ENCODE measurements around the gene ZNF695.
"Not testable (repeated sequence)": the region's sequence is repeated elsewhere in the genome, so short reads cannot be mapped to it uniquely, and the experiment has no call there.

ZNF695 gene

DNA sequence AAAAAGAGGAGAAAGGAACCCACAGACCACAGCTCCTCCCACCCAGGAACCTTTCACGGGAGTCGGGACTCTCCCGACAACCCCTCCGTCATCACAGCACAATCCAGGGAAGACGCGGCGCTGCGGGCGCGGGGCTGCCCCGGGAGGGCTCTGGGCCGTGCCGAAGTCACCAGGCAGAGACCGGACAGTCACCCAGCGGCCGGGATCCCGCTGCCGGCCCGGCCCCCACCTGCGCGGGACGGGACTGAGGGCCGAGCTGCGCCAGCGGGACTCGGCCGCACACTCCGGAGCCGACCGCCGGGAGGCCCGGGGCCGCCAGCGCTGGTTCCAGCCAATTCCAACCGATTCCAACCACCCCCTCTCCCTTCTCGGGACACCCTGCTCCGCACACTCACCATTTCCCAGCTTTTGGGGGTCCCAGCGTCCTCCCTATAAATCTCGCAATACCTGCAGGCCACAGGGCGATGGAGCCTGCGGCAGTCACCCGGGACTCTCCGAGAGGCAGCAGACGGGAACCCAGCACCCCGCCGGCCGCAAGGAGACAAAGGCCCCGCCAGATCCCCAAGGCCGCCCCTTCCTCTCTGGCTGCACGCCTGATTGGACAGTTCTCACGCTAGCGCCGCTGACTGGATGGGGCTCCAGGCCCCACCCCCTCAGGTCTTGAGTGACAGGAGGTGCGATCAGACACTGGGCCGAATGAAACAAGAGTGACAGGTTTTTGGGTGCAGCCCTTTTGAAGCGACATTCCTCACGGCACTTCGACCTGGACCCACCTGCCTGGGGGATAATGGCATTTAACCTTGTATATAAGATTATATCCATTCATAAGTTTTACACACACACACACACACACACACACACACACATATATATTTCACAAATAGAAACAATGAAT, at the start of gene ZNF695:
Gene ZNF695 (minus strand): TSS at position 547 of the 895 bp plus-strand sequence. CDS start 149 bp downstream, at position 398.
- FAIRE-seq = peak; percentile 83

DNA sequence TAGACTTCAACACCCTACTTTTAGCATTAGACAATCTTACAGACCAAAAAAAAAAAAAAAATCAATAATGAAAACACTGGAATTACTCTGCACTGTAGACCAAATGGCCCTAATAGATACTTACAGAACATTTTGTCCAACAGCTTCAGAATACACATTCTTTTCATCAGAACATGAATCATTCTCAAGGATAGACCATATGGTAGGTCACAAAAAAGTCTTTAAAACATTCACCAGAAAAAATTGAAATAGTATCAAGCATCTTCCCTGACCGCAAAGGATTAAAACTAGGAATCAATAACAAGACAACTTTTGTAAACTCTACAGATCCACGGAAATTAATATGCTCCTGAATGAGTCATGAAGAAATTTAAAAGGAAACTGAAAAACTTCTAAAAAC, 48.2 kb upstream of the ZNF695 start:
- FAIRE-seq (no peak), DNase-seq (ENCODE audit: insufficient read length, low spot score) (no peak)

More for the DNA sequence above, at the start of gene ZNF695:
- DNase-seq (ENCODE audit: insufficient read length, low spot score) = peak; percentile 63

DNA sequence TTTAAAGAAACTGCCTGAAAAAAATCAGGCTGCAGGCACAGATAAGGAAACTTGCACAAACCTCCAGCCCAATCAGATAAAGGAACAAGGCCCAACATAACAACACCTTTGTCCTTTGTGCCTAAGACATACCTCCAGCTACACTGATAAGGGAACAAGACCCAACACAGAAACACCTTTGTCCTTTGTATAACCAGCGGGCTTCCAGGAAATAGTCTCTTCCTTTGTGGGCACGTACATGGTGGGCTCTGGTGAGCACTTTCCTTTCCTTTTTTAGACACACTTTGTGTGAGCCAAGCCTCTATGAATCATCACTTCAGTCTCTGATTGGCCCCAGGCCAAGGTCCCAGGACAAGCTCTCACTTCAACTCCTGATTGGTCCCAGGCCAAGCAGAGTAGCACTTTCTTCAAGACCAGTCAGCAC, 47.1 kb upstream of the ZNF695 start:
- FAIRE-seq (no peak), DNase-seq (ENCODE audit: insufficient read length, low spot score) (no peak)

DNA sequence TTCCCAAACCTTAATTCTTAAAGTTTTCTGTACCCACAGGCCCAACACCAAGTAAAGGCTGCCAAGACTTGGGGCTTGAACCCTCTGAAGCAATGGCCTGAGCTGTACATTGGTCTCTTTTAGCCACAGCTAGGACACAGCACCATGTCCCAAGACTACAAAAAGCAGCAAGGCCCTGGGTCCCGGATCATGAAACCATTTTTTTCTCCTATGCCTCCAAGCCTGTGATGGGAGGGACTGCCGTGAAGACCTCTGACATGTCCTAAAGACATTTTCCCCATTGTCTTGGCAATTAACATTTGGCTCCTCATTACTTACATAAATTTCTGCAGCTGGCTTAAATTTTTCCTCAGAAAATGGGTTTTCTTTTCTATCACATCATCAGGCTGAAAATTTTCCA, 39.8 kb upstream of the ZNF695 start:
- FAIRE-seq = no peak

DNA sequence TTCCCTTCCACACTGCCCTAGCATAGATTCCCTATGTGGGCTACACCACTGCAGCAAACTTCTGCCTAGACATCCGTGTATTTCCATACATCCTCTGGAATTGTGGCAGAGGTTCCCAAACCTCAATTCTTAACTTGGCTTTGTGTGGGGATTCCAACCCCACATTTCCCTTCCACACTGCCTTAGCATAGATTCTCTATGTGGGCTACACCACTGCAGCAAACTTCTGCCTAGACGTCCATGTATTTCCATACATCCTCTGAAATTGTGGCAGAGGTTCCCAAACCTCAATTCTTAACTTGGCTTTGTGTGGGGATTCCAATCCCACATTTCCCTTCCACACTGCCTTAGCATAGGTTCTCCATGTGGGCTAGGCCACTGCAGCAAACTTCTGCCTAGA, 39.4 kb upstream of the ZNF695 start:
- FAIRE-seq (no peak), DNase-seq (ENCODE audit: insufficient read length, low spot score) (no peak)

More for the DNA sequence above, 39.8 kb upstream of the ZNF695 start:
- no peak for DNase-seq (ENCODE audit: insufficient read length, low spot score)

DNA sequence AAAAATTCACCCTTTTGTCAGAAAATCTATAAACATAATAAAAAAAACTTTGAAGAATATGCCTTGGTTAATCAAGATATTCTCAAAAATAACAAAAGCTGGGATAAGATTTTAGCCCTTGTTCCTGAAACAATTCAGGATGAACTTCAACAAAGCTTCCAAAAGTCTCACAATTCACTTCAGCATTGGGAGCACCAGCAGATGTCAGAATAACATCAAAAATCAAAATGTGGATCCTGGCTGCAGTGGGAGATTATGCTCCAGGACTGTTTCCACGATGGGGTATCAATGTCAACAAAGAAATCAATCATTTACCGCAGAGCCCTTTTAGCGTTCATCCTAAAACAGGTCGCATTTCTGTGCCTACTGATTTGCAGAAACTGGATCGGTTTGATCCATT, 35.5 kb upstream of the ZNF695 start:
- FAIRE-seq (no peak), DNase-seq (ENCODE audit: insufficient read length, low spot score) (no peak)

DNA sequence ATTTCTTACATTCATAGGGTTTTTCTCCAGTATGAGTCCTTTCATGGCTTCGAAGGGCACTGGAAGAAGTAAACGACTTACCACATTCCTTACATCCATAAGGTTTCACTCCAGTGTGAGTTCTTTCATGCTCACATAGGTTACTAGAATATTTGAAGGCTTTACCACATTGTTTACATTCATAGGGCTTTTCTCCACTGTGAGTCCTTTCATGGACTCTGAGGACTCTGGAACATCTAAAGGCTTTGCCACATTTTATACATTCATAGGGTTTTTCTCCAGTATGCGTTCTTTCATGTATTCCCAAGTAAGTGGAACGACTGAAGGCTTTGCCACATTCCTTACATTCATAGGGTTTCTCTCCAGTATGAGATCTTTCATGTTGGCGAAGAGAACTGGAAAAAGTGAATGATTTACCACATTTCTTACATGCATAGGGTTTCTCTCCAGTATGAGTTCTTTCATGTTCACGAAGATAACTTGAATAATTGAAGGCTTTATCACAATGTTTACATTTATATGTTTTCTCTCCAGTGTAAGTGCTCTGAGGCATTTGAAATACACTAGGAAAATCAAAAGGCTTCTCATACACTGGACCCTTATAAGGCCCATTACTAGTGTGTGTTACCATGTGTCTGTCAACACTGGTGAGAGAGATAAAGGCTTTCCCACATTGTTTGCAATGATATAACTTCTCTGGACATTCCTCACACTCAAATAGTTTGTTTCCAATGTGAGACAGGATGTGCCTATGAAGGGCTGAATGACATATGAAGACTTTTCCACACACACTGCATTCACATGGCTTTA, 29.9 kb upstream of the ZNF695 start:
- DNase-seq (ENCODE audit: insufficient read length, low spot score) (no peak), FAIRE-seq (no peak)

DNA sequence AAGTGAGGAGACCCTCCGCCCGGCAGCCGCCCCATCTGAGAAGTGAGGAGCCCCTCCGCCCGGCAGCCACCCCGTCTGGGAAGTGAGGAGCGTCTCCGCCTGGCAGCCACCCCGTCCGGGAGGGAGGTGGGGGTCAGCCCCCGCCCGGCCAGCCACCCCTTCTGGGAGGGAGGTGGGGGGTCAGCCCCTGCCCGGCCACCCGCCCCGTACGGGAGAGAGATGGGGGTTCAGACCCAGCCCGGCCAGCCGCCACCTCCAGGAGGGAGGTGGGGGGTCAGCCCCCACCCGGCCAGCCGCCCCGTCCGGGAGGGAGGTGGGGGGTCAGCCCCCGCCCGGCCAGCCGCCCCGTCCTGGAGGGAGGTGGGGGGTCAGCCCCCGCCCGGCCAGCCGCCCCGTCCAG, 24.4 kb upstream of the ZNF695 start:
- FAIRE-seq = not testable (repeated sequence)

DNA sequence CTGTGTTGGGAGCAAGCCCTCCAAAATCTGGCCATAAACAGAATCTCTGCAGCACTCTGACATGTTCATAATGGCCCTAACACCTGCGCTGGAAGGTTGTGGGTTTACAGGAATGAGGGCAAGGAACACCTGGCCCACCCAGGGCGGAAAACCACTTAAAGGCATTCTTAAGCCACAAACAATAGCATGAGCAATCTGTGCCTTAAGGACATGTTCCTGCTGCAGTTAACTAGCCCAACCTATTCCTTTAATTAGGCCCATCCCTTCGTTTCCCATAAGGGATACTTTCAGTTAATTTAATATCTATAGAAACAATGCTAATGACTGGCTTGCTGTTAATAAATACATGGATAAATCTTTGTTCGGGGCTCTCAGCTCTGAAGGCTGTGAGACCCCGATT, 16.8 kb upstream of the ZNF695 start:
- FAIRE-seq; DNase-seq (ENCODE audit: insufficient read length, low spot score): not testable (repeated sequence)

More for the DNA sequence above, 24.4 kb upstream of the ZNF695 start:
- not testable (repeated sequence) for DNase-seq (ENCODE audit: insufficient read length, low spot score)

DNA sequence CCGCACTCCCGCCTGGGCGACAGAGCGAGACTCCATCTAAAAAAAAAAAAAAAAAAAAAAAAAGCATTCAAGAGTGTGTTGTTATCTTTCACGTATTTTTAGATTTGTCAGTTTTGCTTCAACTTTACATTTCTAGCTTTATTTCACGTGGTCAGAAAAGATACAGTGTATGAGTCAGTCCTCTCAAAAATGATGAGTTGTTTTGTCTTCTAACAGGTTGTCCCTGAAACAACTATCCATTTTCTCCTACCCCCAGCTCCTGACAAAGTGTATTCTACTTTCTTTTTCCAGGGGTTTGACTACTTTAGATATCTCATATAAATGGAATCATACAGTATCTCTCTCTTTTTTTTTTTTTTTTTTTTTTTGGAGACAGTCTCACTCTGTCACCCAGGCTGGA, 5.5 kb upstream of the ZNF695 start:
- no peak for DNase-seq (ENCODE audit: insufficient read length, low spot score)
- no peak for FAIRE-seq

DNA sequence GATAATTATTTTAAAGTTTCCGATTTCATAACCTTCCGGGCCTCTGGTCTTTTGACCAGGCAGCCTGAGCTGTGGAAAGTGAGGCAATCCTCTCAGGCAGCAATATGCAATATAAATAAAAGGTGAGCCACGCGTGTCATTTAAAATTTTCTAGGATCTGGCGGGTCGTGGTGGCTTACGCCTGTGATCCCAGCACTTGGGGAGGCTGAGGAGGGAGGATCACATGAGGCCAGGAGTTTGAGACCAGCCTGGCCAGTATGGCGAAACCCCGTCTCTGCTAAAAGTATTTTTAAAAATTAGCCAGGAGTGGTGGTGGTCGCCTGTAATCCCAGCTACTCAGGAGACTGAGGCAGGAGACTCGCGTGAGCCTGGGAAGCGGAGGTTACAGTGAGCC, 546 bp upstream of the ZNF695 start:
- DNase-seq (ENCODE audit: insufficient read length, low spot score) = no peak
- FAIRE-seq = no peak

DNA sequence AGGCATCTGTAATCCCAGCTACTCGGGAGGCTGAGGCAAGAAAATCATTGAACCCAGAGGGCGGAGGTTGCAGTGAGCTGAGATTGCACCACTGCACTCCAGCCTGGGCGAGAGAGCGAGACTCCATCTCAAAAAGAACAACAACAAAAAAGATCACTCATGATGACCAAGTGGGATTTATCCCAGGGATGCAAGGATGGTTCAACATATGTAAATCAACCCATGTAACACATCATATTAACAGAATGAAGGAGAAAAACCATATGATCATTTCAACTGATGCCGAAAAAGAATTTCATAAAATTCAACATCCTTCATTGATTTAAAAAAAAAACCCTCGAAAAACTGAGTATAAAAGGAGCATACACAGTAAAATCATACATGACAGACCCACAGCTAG, 3.8 kb downstream of the ZNF695 start:
- FAIRE-seq; DNase-seq (ENCODE audit: insufficient read length, low spot score): not testable (repeated sequence)

DNA sequence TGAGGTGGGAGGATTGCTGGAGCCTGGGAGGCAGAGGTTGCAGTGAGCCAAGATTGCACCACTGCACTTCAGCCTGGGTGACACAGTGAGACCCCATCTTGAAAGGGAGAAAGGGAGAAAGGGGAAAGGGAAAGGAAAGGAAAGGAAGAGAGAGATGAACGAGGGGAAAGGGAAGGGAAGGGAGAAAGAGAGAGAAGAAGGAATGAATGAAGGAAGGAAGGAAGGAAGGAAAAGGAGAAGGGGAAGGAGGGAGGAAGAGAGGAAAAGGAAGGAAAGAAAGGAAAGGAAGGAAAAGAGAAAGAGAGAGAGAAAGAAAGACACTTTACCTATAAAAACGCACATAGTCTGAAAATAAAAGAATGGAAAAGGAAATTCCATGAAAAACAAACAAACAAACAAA, 18.0 kb downstream of the ZNF695 start:
- FAIRE-seq = no peak

DNA sequence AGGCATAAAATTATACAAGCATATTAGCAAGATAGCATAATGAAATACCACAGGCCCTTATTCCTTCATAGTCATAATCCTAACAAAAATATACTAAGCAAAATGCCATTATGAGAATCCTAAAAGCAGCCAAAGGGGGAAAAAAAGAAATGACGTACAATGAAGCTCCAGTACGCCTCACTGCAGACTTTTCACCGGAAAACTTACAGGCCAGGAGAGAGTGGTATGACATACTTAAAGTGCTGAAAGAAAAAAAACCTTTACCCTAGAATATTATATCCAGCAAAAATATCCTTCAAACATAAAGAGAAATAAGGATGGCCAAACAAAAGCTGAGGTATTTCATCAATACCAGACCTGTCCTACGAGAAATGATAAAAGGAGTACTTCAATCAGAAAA, 19.5 kb downstream of the ZNF695 start:
- DNase-seq (ENCODE audit: insufficient read length, low spot score) = no peak
- FAIRE-seq = no peak

More for the DNA sequence above, 18.0 kb downstream of the ZNF695 start:
- DNase-seq (ENCODE audit: insufficient read length, low spot score) = no peak

DNA sequence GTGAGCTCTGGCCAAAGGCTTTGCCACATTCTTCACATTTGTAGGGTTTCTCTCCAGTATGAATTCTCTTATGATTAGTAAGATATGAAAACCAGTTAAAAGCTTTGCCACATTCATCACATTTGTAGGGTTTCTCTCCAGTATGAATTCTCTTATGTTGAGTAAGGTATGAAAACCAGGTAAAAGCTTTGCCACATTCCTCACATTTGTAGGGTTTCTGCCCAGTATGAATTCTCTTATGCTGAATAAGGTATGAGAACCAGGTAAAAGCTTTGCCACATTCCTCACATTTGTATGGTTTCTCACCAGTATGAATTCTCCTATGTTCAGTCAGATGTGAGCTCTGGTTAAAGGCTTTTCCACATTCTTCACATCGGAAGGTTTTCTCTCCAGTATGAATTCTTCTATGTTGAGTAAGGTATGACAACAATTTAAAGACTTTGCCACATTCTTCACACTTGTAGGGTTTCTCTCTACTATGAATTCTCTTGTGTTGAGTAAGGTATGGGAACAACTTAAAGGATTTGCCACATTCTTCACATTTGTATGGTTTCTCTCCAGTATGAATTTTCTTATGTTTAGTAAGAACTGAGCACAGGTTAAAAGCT, 20.7 kb downstream of the ZNF695 start:
- DNase-seq (ENCODE audit: insufficient read length, low spot score) = no peak
- no peak for FAIRE-seq

DNA sequence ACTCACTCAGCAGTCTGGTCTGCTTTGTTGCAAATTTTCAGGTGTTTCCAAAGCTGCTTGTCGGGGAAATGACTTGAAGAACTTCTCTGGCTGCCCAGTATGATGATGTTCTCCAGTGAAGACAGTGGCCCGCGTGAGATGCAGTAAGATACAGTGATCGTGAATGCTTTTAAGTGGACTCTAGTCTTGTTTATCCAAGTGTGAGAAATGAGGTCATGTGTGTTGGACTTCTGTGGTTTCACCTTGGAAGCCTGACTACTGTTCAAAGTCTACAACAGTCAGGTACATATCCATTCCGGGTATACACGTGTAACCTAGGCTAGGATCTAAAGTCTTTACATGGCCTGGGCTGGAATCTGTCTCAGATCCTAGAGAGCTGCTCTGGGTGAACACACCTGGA, 29.1 kb downstream of the ZNF695 start:
- FAIRE-seq (no peak), DNase-seq (ENCODE audit: insufficient read length, low spot score) (no peak)

DNA sequence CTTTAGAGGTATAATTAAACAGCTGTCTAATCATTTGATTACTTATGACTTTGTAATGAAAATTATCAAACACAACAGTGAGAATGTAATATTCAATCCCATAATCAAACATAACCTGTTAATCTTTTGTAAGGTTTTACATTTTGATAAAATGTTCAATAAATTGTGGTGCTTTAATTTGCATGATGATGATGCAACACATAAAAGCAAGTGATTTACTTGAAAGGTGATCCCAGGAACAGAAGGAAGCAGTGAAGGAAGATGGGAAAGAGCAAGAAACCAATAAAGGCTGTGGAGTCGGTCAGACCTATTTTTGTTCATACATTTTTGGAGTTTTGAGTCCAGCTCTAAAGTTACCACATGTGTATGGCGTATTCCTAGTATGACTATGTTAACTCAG, 29.6 kb downstream of the ZNF695 start:
- no peak for DNase-seq (ENCODE audit: insufficient read length, low spot score)
- no peak for FAIRE-seq

DNA sequence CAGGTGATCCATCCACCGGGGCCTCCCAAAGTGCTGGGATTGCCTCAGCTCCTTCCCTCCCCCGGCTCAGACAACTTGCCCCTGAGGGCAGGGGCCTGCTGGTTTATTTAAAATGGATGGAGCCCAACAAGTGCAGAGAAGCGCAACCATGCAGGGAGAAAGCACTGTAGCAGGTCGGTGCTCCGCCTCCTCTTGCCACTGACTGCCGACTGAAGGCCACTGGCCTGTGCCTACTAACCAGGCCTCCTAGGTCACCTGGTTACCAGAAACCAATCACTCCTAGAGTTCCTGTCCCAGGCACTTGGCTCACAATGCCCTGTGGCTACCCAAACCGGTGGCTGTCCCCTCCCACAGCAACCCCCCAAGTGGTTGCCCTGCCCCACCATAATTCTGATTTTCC, 35.9 kb downstream of the ZNF695 start:
- DNase-seq (ENCODE audit: insufficient read length, low spot score) (no peak), FAIRE-seq (no peak)

DNA sequence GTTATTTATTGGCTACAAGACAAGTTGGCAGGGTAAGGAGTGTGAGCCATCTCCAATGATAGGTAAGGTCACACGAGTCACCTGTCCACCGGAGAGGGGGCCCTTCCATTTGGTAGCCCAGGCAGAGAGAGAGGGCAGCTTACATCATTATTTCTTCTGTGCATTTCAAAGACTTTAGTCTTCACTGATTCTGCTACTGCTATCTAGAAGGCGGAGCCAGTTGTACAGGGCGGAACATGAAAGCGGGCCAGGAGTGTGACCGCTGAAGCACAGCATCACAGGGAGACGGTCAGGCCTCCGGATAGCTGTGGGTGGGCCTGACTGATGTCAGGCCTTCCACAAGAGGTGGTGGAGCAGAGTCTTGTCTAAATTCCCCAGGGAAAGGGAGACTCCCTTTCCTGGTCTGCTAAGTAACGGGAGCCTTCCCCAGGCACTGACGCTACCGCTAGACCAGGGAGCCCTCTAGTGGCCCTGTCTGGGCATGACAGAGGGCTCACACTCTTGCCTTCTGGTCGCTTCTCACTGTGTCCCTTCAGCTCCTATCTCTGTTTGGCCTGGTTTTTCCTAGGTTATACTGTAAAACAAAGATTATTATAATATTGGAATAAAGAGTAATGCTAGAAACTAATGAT, 36.7 kb downstream of the ZNF695 start:
- DNase-seq (ENCODE audit: insufficient read length, low spot score) (no peak), FAIRE-seq (no peak)

DNA sequence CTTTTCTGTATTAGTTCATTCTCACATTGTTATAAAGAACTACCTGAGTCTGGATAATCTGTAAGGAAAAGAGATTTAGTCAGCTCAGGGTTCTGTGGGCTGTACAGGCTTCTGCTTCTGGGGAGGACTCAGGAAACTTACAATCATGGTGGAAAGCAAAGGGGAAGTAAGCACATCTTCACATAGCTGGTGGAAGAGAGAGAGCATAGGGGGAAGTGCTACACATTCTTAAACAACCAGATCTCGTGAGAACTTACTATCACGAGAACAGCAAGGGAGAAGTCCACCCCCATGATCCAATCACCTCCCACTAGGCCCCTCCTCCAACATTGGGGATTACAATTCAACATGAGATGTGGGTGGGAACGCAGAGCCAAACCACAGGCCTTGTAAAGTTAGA, 38.2 kb downstream of the ZNF695 start:
- FAIRE-seq (no peak), DNase-seq (ENCODE audit: insufficient read length, low spot score) (no peak)

DNA sequence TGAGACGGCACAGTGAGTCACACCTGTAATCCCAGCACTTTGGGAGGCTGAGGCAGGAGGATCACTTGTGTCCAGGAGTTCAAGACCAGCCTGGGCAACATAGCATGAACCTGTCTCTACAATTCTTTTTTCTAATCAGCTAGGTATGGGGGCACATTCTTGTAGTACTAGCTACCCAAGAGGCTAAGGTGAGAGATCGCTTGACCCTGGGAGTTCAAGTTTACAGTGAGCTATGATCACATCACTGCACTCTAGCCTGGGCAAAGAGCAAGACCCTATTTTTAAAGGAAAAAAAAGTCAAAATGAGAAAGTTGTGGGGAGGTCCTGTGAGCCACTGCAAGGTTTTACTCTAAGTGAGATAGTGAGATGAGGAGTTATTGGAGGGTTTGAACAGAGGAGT, 41.4 kb downstream of the ZNF695 start:
- DNase-seq (ENCODE audit: insufficient read length, low spot score) (no peak), FAIRE-seq (no peak)

Data from GM19239 (cell line).